ENCODE data around the gene STK32C. TPM values are rescaled to one million over a fixed set of nuclear protein-coding genes. Genes with fewer than 3 reads are reported as not detected.

The STK32C gene
- total and polyA plus RNA-seq, 10 of the 15 experiments (the other 5 are each of a cell fraction or from before 2014, with no cell fraction given), result 1.5 to 18.1 (median 6.4) TPM

- no peak overlapping the region for H2AFZ ChIP-seq (ENCODE audit: control insufficient read depth, low read depth, low read length)
- no peak overlapping the region for H3K9ac ChIP-seq (ENCODE audit: control insufficient read depth, insufficient read depth, low read length)
- no TSS peak for BruUV-seq (replicated peaks)
- ChIA-PET CTCF (interaction anchor here (0.7 to 1.1 kb wide), 2 partner anchors 55 to 233 kb away, joined by 3 read pairs; no protein-coding TSS in a partner anchor), RAD21 (ENCODE audit: unreplicated experiment) (no interaction called here), SMC1A (ENCODE audit: uncharacterized antibody, unreplicated experiment) (no interaction called here), POLR2A (no interaction called here)
- H4K20me1 ChIP-seq (ENCODE audit: control insufficient read depth, insufficient read depth), result no peaks in the 10 kb centered on the region
- H3K27ac ChIP-seq (ENCODE audit: control insufficient read depth, insufficient read depth), result no peak overlapping the region
- H3K4me1 ChIP-seq (ENCODE audit: control insufficient read depth, insufficient read depth, low read length), result no peaks in the 10 kb centered on the region
- no peak for FAIRE-seq
- H3K79me2 ChIP-seq (ENCODE audit: control insufficient read depth, insufficient read depth, low read length), result no peaks in the 10 kb centered on the region
- H3K4me3 ChIP-seq, result no peak overlapping the region
- DNase-seq (ENCODE audit: low read depth, low spot score), result no peak
- no peaks in the 10 kb centered on the region; the same call in 2 of the 3 replicates for H3K9me3 ChIP-seq (replicated peaks; ENCODE audit: control insufficient read depth, insufficient read depth, low read length)
- H3K27me3 ChIP-seq (replicated peaks in 1 of 2; ENCODE audit: control insufficient read depth in 2 of 2, insufficient read depth in 2 of 2, low read length in 1 of 2), result no peaks in the 10 kb centered on the region
- ATAC-seq, result no peak
- WGBS (ENCODE audit: insufficient coverage, insufficient replicate concordance, low lambda C conversion rate, missing lambda C conversion rate), result 79% methylated on average over 13 of the region's 13 CpGs
- no peaks in the 10 kb centered on the region for H3K36me3 ChIP-seq (ENCODE audit: control insufficient read depth in 2 of 2, insufficient read depth in 2 of 2, low read length in 1 of 2)
- in situ Hi-C loops (cut with MboI), result no loop called here
- H3K4me2 ChIP-seq (ENCODE audit: control insufficient read depth, insufficient read depth), result no peak overlapping the region
- intact Hi-C loops (cut with micrococcal nuclease; ENCODE audit: unreplicated experiment), result no loop called here
- no peak for TF ChIP-seq NKRF (conservative IDR thresholded peaks at IDR 0.05)
- TF ChIP-seq MLLT1 (IDR thresholded peaks at IDR 0.05), result no peak
- no peak for TF ChIP-seq CUX1 (IDR thresholded peaks at IDR 0.05; ENCODE audit: insufficient replicate concordance, low read depth, low read length)
- TF ChIP-seq CHD1 (IDR thresholded peaks at IDR 0.05; ENCODE audit: low read depth, low read length), result no peak
- no peak for TF ChIP-seq SRF (IDR thresholded peaks at IDR 0.05; ENCODE audit: low read depth in 2 of 2, low read length in 2 of 2)
- no peak for TF ChIP-seq MTA2 (IDR thresholded peaks at IDR 0.05; ENCODE audit: low read depth)
- TF ChIP-seq HSF1 (IDR thresholded peaks at IDR 0.05; ENCODE audit: low read depth, low read length), result no peak
- TF ChIP-seq CEBPB (IDR thresholded peaks at IDR 0.05; ENCODE audit: borderline replicate concordance in 1 of 2, low read depth in 2 of 2, low read length in 2 of 2), result no peak
- TF ChIP-seq CTCF (IDR thresholded peaks at IDR 0.05 in 2 of 3, conservative IDR thresholded peaks at IDR 0.05 in 1 of 3; ENCODE audit: control insufficient read depth in 2 of 3, extremely low read depth in 1 of 3, insufficient read depth in 1 of 3, low read depth in 3 of 3, low read length in 3 of 3), result no peak
- TF ChIP-seq LARP7 (IDR thresholded peaks at IDR 0.05), result no peak
These were observed 48.0 kb upstream of the STK32C start for GRCh38 chr10:132355754-132356153.

All from GM12878 (cell line).